Measurements from ENCODE around the gene CNTNAP2. TPM values are rescaled to one million over a fixed set of nuclear protein-coding genes. Genes with fewer than 3 reads are reported as not detected.

Gene CNTNAP2
- total and polyA plus RNA-seq, 8 donors = 0.19 to 18.2 (median 0.56) TPM

GRCh38 chr7:148110097-148110868, 1993.7 kb downstream of the CNTNAP2 start:
- intact Hi-C loops (cut with DNase I; ENCODE audit: low total_unique reads) = no loop called here
- WGBS, 5 donors = 69 to 79% (median 70%) methylated on average over 12 to 13 of the region's 13 CpGs
- no peak overlapping the region for H3K27ac ChIP-seq

GRCh38 chr7:148114804-148115203, 1998.2 kb downstream of the CNTNAP2 start:
- no peak overlapping the region for H3K4me3 ChIP-seq
- no peaks in the 10 kb centered on the region for H3K4me1 ChIP-seq
- TF ChIP-seq POLR2A (IDR thresholded peaks at IDR 0.05) (no peak), CTCF (IDR thresholded peaks at IDR 0.05) (no peak), POLR2AphosphoS5 (IDR thresholded peaks at IDR 0.05) (no peak), EP300 (IDR thresholded peaks at IDR 0.05) (no peak)
- WGBS, 5 donors = 65 to 87% (median 77%) methylated on average over 3 of the region's 3 CpGs
- intact Hi-C loops (cut with DNase I; ENCODE audit: low total_unique reads) = no loop called here
- peaks cover 0 to 5% (median 0%) of the 10 kb centered on the region in 3 donors for H3K27me3 ChIP-seq
- no peaks in the 10 kb centered on the region for H3K9me3 ChIP-seq
- no peak overlapping the region for H3K27ac ChIP-seq
- DNase-seq = no peak
- no peaks in the 10 kb centered on the region for H3K36me3 ChIP-seq

More at GRCh38 chr7:148110097-148110868, 1993.7 kb downstream of the CNTNAP2 start:
- Histone ChIP-seq H3K27me3 (no peaks in the 10 kb centered on the region), H3K36me3 (no peaks in the 10 kb centered on the region), H3K4me3 (no peak overlapping the region), H3K9me3 (no peaks in the 10 kb centered on the region), H3K4me1 (no peaks in the 10 kb centered on the region)
- DNase-seq = peak; percentile 23 to 35
- no peak for TF ChIP-seq POLR2A (IDR thresholded peaks at IDR 0.05)
- TF ChIP-seq CTCF (IDR thresholded peaks at IDR 0.05) = peak in 3 of 7 experiments; percentile 25 to 59 (median 46)

- intact Hi-C loops (cut with DNase I; ENCODE audit: low total_unique reads) = no loop called here
Measured at GRCh38 chr7:148115308-148115707, 1998.7 kb downstream of the CNTNAP2 start.

GRCh38 chr7:148116195-148116594, 1999.6 kb downstream of the CNTNAP2 start:
- Histone ChIP-seq H3K4me3 (no peak overlapping the region), H3K4me1 (no peaks in the 10 kb centered on the region), H3K27me3 (peaks cover 0 to 5% (median 0%) of the 10 kb centered on the region in 3 donors), H3K27ac (no peak overlapping the region), H3K36me3 (no peaks in the 10 kb centered on the region), H3K9me3 (no peaks in the 10 kb centered on the region)
- no peak for DNase-seq
- intact Hi-C loops (cut with DNase I; ENCODE audit: low total_unique reads) = no loop called here
- no peak for TF ChIP-seq EP300 (IDR thresholded peaks at IDR 0.05)
- no peak for TF ChIP-seq POLR2AphosphoS5 (IDR thresholded peaks at IDR 0.05)
- no peak for TF ChIP-seq CTCF (IDR thresholded peaks at IDR 0.05)
- no peak for TF ChIP-seq POLR2A (IDR thresholded peaks at IDR 0.05)
- 23 to 42% (median 30%) methylated on average over 5 of the region's 5 CpGs for WGBS, 5 donors

More at GRCh38 chr7:148115308-148115707, 1998.7 kb downstream of the CNTNAP2 start:
- Histone ChIP-seq H3K36me3 (no peaks in the 10 kb centered on the region), H3K27me3 (peaks cover 0 to 5% (median 0%) of the 10 kb centered on the region in 3 donors), H3K4me3 (no peak overlapping the region), H3K9me3 (no peaks in the 10 kb centered on the region), H3K27ac (no peak overlapping the region), H3K4me1 (no peaks in the 10 kb centered on the region)
- 62 to 75% (median 66%) methylated on average over 5 of the region's 5 CpGs for WGBS, 5 donors
- TF ChIP-seq POLR2AphosphoS5 (IDR thresholded peaks at IDR 0.05) (no peak), EP300 (IDR thresholded peaks at IDR 0.05) (no peak)
- no peak for DNase-seq

Data from stomach (tissue), 9 donors.